GM21619 (cell line): Measurements from ENCODE around the gene TEX47.

Experiments
- ATAC-seq: cut with Tn5 transposase; IDR thresholded peaks from one replicate; pipeline ENCODE4 v1.9.1; 2021; ENCODE audit not compliant: unreplicated experiment

TEX47 gene

GRCh38 chr7:88746126-88746525 lies 49.4 kb downstream of the TEX47 start:
- no peak for ATAC-seq
